HepG2 (cell line): ENCODE measurements around the gene UBXN1. TPM values are rescaled to one million over a fixed set of nuclear protein-coding genes. Genes with fewer than 3 reads are reported as not detected.
A peak's percentile ranks its signal among the peaks of the same experiment; 100 is the strongest.

ENCODE experiments used
- ARNTL ChIP-seq: sonication (generic); formaldehyde crosslinking; IDR thresholded peaks from 2 replicates; pipeline ENCODE4 v1.4.0; 2020; ENCODE audit warnings: mild to moderate bottlenecking, missing genetic modification reagents
- CAMTA2 ChIP-seq: sonication (generic); formaldehyde crosslinking; IDR thresholded peaks from 2 replicates; pipeline ENCODE4 v1.4.0; 2020; ENCODE audit warnings: mild to moderate bottlenecking, missing genetic modification reagents, borderline replicate concordance
- DPF2 ChIP-seq: sonication (generic); formaldehyde crosslinking; IDR thresholded peaks from 2 replicates; pipeline ENCODE4 v1.4.0; 2020; ENCODE audit warnings: mild to moderate bottlenecking, low read depth, missing genetic modification reagents, borderline replicate concordance
- EHMT2 ChIP-seq: fragments of 200-600 bp; sonication (generic); IDR thresholded peaks from 2 replicates; pipeline ENCODE4 v1.7.0; 2017; ENCODE audit warnings: antibody characterized with exemption, low read depth, low read length, borderline replicate concordance
- GTF3A ChIP-seq: sonication (generic); formaldehyde crosslinking; conservative IDR thresholded peaks from 2 replicates; pipeline ENCODE4 v1.4.0; 2020; ENCODE audit warnings: mild to moderate bottlenecking, missing genetic modification reagents
- KLF13 ChIP-seq: sonication (generic); formaldehyde crosslinking; IDR thresholded peaks from 2 replicates; pipeline ENCODE4 v1.4.0; 2020; ENCODE audit warnings: mild to moderate bottlenecking, missing genetic modification reagents
- MED13 ChIP-seq: sonication (generic); formaldehyde crosslinking; IDR thresholded peaks from 2 replicates; pipeline ENCODE4 v1.5.0; 2020; ENCODE audit warnings: missing genetic modification reagents
- NBN ChIP-seq: fragments of 450-650 bp; conservative IDR thresholded peaks from 2 replicates; pipeline ENCODE4 v1.6.1; 2017
- NFYB ChIP-seq: sonication (generic); formaldehyde crosslinking; IDR thresholded peaks from 2 replicates; pipeline ENCODE4 v1.4.0; 2020; ENCODE audit warnings: missing genetic modification reagents
- PAF1 ChIP-seq: IDR thresholded peaks from 2 replicates; pipeline ENCODE4 v1.6.1; 2016; ENCODE audit warnings: missing genetic modification reagents, missing compliant biosample characterization
- RBM22 ChIP-seq: fragments of 200-400 bp; formaldehyde crosslinking; optimal IDR thresholded peaks from 2 replicates; pipeline ENCODE3; 2017; ENCODE audit warnings: mild to moderate bottlenecking, low read length, moderate library complexity
- RFXAP ChIP-seq: sonication (generic); formaldehyde crosslinking; IDR thresholded peaks from 2 replicates; pipeline ENCODE4 v1.4.0; 2020; ENCODE audit warnings: missing genetic modification reagents, borderline replicate concordance
- SYNCRIP ChIP-seq: fragments of 200-400 bp; formaldehyde crosslinking; IDR thresholded peaks from 2 replicates; pipeline ENCODE4 v1.6.1; 2018; ENCODE audit warnings: mild to moderate bottlenecking, low read depth, low read length; ENCODE audit not compliant: insufficient read depth
- THYN1 ChIP-seq: sonication (generic); formaldehyde crosslinking; IDR thresholded peaks from 2 replicates; pipeline ENCODE4 v1.8.1; 2023; ENCODE audit warnings: low read depth, mild to moderate bottlenecking, moderate library complexity, missing genetic modification reagents, borderline replicate concordance
- ZFP90 ChIP-seq: sonication (generic); formaldehyde crosslinking; IDR thresholded peaks from 2 replicates; pipeline ENCODE4 v1.8.0; 2022; ENCODE audit warnings: missing genetic modification reagents, mild to moderate bottlenecking, inconsistent platforms, borderline replicate concordance
- ZNF30 ChIP-seq: sonication (generic); formaldehyde crosslinking; IDR thresholded peaks from 2 replicates; pipeline ENCODE4 v1.5.0; 2020; ENCODE audit warnings: mild to moderate bottlenecking, missing genetic modification reagents
- ZNF562 ChIP-seq: sonication (generic); formaldehyde crosslinking; IDR thresholded peaks from 2 replicates; pipeline ENCODE4 v1.8.0; 2022; ENCODE audit warnings: missing genetic modification reagents, borderline replicate concordance
- ZNF607 ChIP-seq: sonication (generic); formaldehyde crosslinking; IDR thresholded peaks from 2 replicates; pipeline ENCODE4 v1.5.1; 2020; ENCODE audit warnings: missing genetic modification reagents, mild to moderate bottlenecking, borderline replicate concordance
- ZNF713 ChIP-seq: sonication (generic); formaldehyde crosslinking; IDR thresholded peaks from 2 replicates; pipeline ENCODE4 v1.4.0; 2020; ENCODE audit warnings: mild to moderate bottlenecking, missing genetic modification reagents
- polyA plus RNA-seq, 8 experiments: library from polyadenylated mRNA; depleted of rRNA in 3 of 8; stranded (reverse) in 7 of 8; unstranded in 1 of 8; fragments of >200 nt; fragmentation: Illumina TruSeq in 4 of 8; extraction: Trizol in 4 of 8; gene quantifications; 2 replicates each; pipeline versions ENCODE4 v1.2.1 to v1.2.3, GENCODE V29; 2011 to 2016; ENCODE audit warnings: low read depth in 4 of 8, missing spikeins in 1 of 8, mixed read lengths in 1 of 8; ENCODE audit not compliant: insufficient read depth in 1 of 8
- total RNA-seq, 5 experiments: library from RNA; depleted of rRNA; stranded (reverse); fragments of >200 nt; fragmentation: Illumina TruSeq; extraction: Trizol; gene quantifications; 2 replicates each; pipeline ENCODE4 v1.2.3, GENCODE V29; 2016; ENCODE audit warnings: low read depth in 1 of 5
- TF ChIP-seq, protein P1 (sequence below): sonication (generic); formaldehyde crosslinking; IDR thresholded peaks from 2 replicates; pipeline ENCODE4 v1.5.1; 2020; ENCODE audit warnings: missing genetic modification reagents, mild to moderate bottlenecking, borderline replicate concordance
- TF ChIP-seq, protein P2 (sequence below): IDR thresholded peaks from 2 replicates; pipeline ENCODE4 v1.6.1; 2016; ENCODE audit warnings: missing genetic modification reagents, missing compliant biosample characterization
- TF ChIP-seq, protein P3 (sequence below): sonication (generic); formaldehyde crosslinking; conservative IDR thresholded peaks from 2 replicates; pipeline ENCODE4 v1.8.0; 2022; ENCODE audit warnings: low read depth, missing genetic modification reagents
- TF ChIP-seq, protein P4 (sequence below): sonication (generic); formaldehyde crosslinking; IDR thresholded peaks from 2 replicates; pipeline ENCODE4 v1.5.0; 2020; ENCODE audit warnings: mild to moderate bottlenecking, missing genetic modification reagents

Gene UBXN1
- total and polyA plus RNA-seq, 2 of the 13 experiments (the other 11 are each of a cell fraction or from before 2014, with no cell fraction given), result 47.5 to 52.4 TPM

DNA sequence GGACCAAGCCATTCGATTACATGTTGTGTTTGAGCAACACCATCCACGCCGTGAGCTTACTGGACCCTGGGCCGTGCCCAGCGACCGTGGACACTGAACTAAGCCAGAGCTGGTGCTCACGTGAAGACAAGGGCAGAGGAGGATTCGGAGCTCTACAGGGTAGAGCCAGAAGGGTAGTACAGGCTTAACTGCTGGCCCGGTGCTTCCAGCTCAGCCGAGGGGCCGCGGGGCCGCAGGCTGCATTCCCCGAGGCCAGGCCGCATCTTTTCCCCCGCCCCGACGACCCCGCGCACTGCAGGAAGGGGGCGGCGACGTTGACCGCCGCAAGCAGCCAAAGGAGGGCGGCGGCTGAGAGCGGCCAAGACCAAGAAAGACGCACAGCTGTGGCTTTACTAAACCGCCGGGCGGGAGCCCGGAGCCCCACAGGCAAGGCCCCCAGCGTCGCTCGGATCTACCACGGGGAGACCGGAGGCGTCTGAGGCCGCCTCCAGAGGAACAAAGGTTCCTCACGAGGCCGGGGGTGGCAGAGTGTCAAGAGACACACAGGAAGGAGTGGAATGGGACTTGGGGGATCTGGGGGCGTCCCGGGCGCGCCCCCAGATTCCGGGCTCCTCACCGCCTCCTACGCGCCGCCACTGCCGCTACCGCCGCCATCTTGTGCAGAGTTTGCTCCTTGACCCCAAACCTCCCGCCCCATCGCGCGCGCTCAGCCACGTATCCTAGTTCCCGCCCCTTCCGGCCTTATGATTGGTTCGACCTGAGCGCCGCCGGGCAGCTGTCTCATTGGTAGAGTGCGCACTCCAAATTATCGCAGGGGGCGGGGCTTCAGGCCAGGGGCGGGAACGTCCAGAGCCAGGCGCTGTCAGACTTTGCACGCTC, 32.7 kb downstream of the UBXN1 start, which contains the start of gene GANAB (continued):
- TF ChIP-seq KLF13 (CRISPR knock-in tag), result no peak
- TF ChIP-seq ZNF607 (CRISPR knock-in tag), result no peak; the same call in 1 of the 2 replicates
- TF ChIP-seq NFYB (CRISPR knock-in tag), result peak; percentile 85
- TF ChIP-seq PAF1 (CRISPR knock-in tag), result no peak
- TF ChIP-seq ZNF562 (CRISPR knock-in tag), result no peak
- TF ChIP-seq ZNF30, result peak; percentile 73; the same call in 1 of the 2 replicates
- peak; percentile 41 for TF ChIP-seq ARNTL (CRISPR knock-in tag)
- peak; percentile 69 for TF ChIP-seq RBM22
- TF ChIP-seq THYN1 (CRISPR knock-in tag), result no peak
- TF ChIP-seq EHMT2, result no peak
- no peak for TF ChIP-seq GTF3A (CRISPR knock-in tag)
- TF ChIP-seq NBN, result no peak
- peak; percentile 44; the same call in 1 of the 2 replicates for TF ChIP-seq ZFP90 (CRISPR knock-in tag)
- TF ChIP-seq SYNCRIP, result no peak
- TF ChIP-seq, protein P1, sequence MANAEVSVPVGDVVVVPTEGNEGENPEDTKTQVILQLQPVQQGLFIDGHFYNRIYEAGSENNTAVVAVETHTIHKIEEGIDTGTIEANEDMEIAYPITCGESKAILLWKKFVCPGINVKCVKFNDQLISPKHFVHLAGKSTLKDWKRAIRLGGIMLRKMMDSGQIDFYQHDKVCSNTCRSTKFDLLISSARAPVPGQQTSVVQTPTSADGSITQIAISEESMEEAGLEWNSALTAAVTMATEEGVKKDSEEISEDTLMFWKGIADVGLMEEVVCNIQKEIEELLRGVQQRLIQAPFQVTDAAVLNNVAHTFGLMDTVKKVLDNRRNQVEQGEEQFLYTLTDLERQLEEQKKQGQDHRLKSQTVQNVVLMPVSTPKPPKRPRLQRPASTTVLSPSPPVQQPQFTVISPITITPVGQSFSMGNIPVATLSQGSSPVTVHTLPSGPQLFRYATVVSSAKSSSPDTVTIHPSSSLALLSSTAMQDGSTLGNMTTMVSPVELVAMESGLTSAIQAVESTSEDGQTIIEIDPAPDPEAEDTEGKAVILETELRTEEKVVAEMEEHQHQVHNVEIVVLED (CRISPR knock-in tag), result peak; percentile 87
- no peak for TF ChIP-seq CAMTA2 (CRISPR knock-in tag)
- TF ChIP-seq, protein P2, sequence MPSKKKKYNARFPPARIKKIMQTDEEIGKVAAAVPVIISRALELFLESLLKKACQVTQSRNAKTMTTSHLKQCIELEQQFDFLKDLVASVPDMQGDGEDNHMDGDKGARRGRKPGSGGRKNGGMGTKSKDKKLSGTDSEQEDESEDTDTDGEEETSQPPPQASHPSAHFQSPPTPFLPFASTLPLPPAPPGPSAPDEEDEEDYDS (CRISPR knock-in tag), result peak; percentile 90
- TF ChIP-seq MED13 (CRISPR knock-in tag), result 0 out of 2 replicates have a peak, but pooled peaks have one; percentile 26
- TF ChIP-seq, protein P3, sequence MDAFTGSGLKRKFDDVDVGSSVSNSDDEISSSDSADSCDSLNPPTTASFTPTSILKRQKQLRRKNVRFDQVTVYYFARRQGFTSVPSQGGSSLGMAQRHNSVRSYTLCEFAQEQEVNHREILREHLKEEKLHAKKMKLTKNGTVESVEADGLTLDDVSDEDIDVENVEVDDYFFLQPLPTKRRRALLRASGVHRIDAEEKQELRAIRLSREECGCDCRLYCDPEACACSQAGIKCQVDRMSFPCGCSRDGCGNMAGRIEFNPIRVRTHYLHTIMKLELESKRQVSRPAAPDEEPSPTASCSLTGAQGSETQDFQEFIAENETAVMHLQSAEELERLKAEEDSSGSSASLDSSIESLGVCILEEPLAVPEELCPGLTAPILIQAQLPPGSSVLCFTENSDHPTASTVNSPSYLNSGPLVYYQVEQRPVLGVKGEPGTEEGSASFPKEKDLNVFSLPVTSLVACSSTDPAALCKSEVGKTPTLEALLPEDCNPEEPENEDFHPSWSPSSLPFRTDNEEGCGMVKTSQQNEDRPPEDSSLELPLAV (CRISPR knock-in tag), result no peak
- TF ChIP-seq ZNF713 (CRISPR knock-in tag), result no peak
- TF ChIP-seq RFXAP (CRISPR knock-in tag), result peak; percentile 46; the same call in 1 of the 2 replicates
- no peak for TF ChIP-seq DPF2
- TF ChIP-seq, protein P4, sequence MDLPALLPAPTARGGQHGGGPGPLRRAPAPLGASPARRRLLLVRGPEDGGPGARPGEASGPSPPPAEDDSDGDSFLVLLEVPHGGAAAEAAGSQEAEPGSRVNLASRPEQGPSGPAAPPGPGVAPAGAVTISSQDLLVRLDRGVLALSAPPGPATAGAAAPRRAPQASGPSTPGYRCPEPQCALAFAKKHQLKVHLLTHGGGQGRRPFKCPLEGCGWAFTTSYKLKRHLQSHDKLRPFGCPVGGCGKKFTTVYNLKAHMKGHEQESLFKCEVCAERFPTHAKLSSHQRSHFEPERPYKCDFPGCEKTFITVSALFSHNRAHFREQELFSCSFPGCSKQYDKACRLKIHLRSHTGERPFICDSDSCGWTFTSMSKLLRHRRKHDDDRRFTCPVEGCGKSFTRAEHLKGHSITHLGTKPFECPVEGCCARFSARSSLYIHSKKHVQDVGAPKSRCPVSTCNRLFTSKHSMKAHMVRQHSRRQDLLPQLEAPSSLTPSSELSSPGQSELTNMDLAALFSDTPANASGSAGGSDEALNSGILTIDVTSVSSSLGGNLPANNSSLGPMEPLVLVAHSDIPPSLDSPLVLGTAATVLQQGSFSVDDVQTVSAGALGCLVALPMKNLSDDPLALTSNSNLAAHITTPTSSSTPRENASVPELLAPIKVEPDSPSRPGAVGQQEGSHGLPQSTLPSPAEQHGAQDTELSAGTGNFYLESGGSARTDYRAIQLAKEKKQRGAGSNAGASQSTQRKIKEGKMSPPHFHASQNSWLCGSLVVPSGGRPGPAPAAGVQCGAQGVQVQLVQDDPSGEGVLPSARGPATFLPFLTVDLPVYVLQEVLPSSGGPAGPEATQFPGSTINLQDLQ (CRISPR knock-in tag), result peak; percentile 29; the same call in 1 of the 2 replicates
